DND-41 (cell line): Measurements from ENCODE around the gene UNK.
"Not testable (repeated sequence)": the region's sequence is repeated elsewhere in the genome, so short reads cannot be mapped to it uniquely, and the experiment has no call there.

Experiments used
- ATAC-seq: fragments of 200-7000 bp; cut with Tn5 transposase; 3 replicates; pipeline ENCODE4 v1.9.1; 2021; ENCODE audit warnings: low read depth; ENCODE audit not compliant: insufficient read depth
- DNase-seq: peaks from one replicate; pipeline ENCODE4 v3.0.0-alpha.2; 2020
- H2AFZ ChIP-seq: 2 replicates; pipeline ENCODE4 v1.6.0; 2012; ENCODE audit warnings: low read depth, low read length
- H3K27ac ChIP-seq: 2 replicates; pipeline ENCODE4 v1.5.1; 2012; ENCODE audit warnings: low read length, inconsistent platforms
- H3K27me3 ChIP-seq: fragments of 200-600 bp; sonication (generic); 2 replicates; pipeline ENCODE4 v1.6.0; 2012; ENCODE audit warnings: low read length, mild to moderate bottlenecking, inconsistent platforms; ENCODE audit not compliant: insufficient read depth, poor library complexity
- H3K36me3 ChIP-seq: 2 replicates; pipeline ENCODE4 v1.5.1; 2012; ENCODE audit warnings: low read length, inconsistent platforms; ENCODE audit not compliant: insufficient read depth
- H3K4me1 ChIP-seq: 2 replicates; pipeline ENCODE4 v1.5.1; 2012; ENCODE audit warnings: mild to moderate bottlenecking, low read length; ENCODE audit not compliant: insufficient read depth
- H3K4me2 ChIP-seq: 2 replicates; pipeline ENCODE4 v1.6.0; 2012; ENCODE audit warnings: mild to moderate bottlenecking, moderate library complexity, low read length, inconsistent platforms; ENCODE audit not compliant: insufficient read depth
- H3K4me3 ChIP-seq, 2 experiments: fragments of 200-600 bp in 1 of 2; shearing (Covaris generic) in 1 of 2; 2 replicates each; pipeline ENCODE4 v1.5.1; 2012 to 2016; ENCODE audit warnings: inconsistent platforms in 2 of 2, low read length in 2 of 2, mild to moderate bottlenecking in 2 of 2, low read depth in 1 of 2, moderate library complexity in 1 of 2
- H3K79me2 ChIP-seq: 2 replicates; pipeline ENCODE4 v1.6.0; 2012; ENCODE audit warnings: low read length, inconsistent platforms; ENCODE audit not compliant: insufficient read depth
- H3K9ac ChIP-seq: 2 replicates; pipeline ENCODE4 v1.6.0; 2012; ENCODE audit warnings: low read depth, mild to moderate bottlenecking, inconsistent platforms, low read length, moderate library complexity
- H3K9me3 ChIP-seq: 2 replicates; pipeline ENCODE4 v1.5.1; 2012; ENCODE audit warnings: low read length, moderate library complexity, mild to moderate bottlenecking, inconsistent platforms; ENCODE audit not compliant: insufficient read depth, severe bottlenecking
- H4K20me1 ChIP-seq: 2 replicates; pipeline ENCODE4 v1.6.0; 2012; ENCODE audit warnings: low read length; ENCODE audit not compliant: insufficient read depth
- EZH2 ChIP-seq: IDR thresholded peaks from 3 replicates; pipeline ENCODE4 v1.6.1; 2012; ENCODE audit warnings: borderline replicate concordance, low read depth, mild to moderate bottlenecking, moderate library complexity, low read length, inconsistent platforms; ENCODE audit not compliant: severe bottlenecking
- TF ChIP-seq, protein P1 (sequence below): IDR thresholded peaks from 2 replicates; pipeline ENCODE4 v1.5.1; 2012; ENCODE audit warnings: borderline replicate concordance, low read length, moderate library complexity, mild to moderate bottlenecking; ENCODE audit not compliant: poor library complexity, severe bottlenecking; ENCODE audit errors: extremely low read depth

The UNK gene

DNA sequence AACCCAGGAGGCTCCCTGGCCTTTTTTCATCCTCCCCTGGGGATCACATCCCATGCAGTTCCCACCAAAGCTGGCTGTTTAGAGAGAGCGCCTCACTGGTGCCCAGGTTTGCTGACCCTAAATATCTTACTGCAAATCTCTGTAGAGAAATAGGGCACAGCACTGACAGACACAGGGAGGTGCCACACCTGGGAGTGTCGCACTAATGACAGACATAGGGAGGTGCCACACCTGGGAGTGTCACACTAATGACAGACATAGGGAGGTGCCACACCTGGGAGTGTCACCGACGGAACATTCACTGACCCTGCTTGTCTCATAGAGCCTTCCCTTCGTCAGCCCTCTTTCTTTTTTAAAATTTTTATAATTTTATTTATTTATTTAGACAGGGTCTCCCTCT, 25.6 kb downstream of the UNK start:
- Histone ChIP-seq H3K27me3 (no peaks in the 10 kb centered on the region), H3K36me3 (peaks cover 74% of the 10 kb centered on the region), H3K79me2 (peaks cover 37% of the 10 kb centered on the region), H3K4me2 (no peak overlapping the region), H3K9ac (no peak overlapping the region), H3K27ac (no peak overlapping the region), H4K20me1 (peaks cover 32% of the 10 kb centered on the region), H2AFZ (no peak overlapping the region), H3K4me3 (no peak overlapping the region), H3K4me1 (no peaks in the 10 kb centered on the region), H3K9me3 (no peaks in the 10 kb centered on the region)
- TF ChIP-seq, protein P1, sequence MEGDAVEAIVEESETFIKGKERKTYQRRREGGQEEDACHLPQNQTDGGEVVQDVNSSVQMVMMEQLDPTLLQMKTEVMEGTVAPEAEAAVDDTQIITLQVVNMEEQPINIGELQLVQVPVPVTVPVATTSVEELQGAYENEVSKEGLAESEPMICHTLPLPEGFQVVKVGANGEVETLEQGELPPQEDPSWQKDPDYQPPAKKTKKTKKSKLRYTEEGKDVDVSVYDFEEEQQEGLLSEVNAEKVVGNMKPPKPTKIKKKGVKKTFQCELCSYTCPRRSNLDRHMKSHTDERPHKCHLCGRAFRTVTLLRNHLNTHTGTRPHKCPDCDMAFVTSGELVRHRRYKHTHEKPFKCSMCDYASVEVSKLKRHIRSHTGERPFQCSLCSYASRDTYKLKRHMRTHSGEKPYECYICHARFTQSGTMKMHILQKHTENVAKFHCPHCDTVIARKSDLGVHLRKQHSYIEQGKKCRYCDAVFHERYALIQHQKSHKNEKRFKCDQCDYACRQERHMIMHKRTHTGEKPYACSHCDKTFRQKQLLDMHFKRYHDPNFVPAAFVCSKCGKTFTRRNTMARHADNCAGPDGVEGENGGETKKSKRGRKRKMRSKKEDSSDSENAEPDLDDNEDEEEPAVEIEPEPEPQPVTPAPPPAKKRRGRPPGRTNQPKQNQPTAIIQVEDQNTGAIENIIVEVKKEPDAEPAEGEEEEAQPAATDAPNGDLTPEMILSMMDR: no peak
- no peak for TF ChIP-seq EZH2
- no peak; the same call in 2 of the 3 replicates for ATAC-seq
- no peak for DNase-seq

DNA sequence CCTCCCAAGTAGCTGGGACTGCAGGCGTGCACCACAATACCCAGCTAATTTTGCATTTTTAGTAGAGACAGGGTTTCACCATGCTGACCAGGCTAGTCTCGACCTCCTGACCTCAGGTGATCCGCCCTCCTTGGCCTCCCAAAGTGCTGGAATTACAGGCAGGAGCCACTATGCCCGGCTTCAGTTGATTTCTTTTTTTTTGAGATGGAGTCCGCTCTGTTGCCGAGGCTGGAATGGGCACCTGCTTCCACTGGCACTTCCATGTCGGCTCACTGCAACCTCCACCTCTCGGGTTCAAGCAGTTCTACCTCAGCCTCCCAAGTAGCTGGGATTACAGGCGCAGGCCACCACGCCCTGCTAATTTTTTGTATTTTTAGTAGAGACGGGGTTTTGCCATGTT, 26.1 kb downstream of the UNK start:
- H3K9me3 ChIP-seq, H3K27me3 ChIP-seq, H3K4me2 ChIP-seq, DNase-seq, H3K4me1 ChIP-seq, H3K27ac ChIP-seq, H3K9ac ChIP-seq, H2AFZ ChIP-seq, ATAC-seq, H3K4me3 ChIP-seq: not testable (repeated sequence)
- Histone ChIP-seq H3K36me3 (peaks cover 77% of the 10 kb centered on the region), H4K20me1 (peaks cover 32% of the 10 kb centered on the region), H3K79me2 (peaks cover 32% of the 10 kb centered on the region)

DNA sequence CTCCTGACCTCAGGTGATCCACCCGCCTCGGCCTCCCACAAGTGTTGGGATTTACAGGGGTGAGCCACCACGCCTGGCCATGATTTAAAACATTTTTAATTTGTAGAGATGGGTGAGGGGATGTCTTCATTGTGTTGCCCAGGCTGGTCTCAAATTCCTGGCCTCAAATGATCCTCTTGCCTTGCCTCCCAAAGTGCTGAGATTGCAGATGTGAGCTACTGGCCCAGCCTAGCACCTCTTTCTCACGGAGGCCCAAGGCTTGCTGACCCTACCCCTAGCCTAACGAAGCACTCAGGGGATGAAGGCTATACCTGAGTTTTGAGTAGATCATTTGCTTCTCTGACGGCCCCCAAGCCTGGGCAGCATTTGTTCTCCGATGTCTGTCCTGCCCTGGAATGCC, 26.6 kb downstream of the UNK start:
- DNase-seq (no peak), ATAC-seq (no peak)
- H3K27ac ChIP-seq: no peak overlapping the region
- no peak overlapping the region for H3K9ac ChIP-seq
- H3K36me3 ChIP-seq: peaks cover 81% of the 10 kb centered on the region
- H3K79me2 ChIP-seq: peaks cover 28% of the 10 kb centered on the region
- TF ChIP-seq, protein P1: no peak
- peaks cover 32% of the 10 kb centered on the region for H4K20me1 ChIP-seq
- H2AFZ ChIP-seq: no peak overlapping the region
- no peak overlapping the region for H3K4me2 ChIP-seq
- H3K9me3 ChIP-seq: no peaks in the 10 kb centered on the region
- H3K4me3 ChIP-seq: no peak overlapping the region
- H3K4me1 ChIP-seq: no peaks in the 10 kb centered on the region
- no peaks in the 10 kb centered on the region for H3K27me3 ChIP-seq

DNA sequence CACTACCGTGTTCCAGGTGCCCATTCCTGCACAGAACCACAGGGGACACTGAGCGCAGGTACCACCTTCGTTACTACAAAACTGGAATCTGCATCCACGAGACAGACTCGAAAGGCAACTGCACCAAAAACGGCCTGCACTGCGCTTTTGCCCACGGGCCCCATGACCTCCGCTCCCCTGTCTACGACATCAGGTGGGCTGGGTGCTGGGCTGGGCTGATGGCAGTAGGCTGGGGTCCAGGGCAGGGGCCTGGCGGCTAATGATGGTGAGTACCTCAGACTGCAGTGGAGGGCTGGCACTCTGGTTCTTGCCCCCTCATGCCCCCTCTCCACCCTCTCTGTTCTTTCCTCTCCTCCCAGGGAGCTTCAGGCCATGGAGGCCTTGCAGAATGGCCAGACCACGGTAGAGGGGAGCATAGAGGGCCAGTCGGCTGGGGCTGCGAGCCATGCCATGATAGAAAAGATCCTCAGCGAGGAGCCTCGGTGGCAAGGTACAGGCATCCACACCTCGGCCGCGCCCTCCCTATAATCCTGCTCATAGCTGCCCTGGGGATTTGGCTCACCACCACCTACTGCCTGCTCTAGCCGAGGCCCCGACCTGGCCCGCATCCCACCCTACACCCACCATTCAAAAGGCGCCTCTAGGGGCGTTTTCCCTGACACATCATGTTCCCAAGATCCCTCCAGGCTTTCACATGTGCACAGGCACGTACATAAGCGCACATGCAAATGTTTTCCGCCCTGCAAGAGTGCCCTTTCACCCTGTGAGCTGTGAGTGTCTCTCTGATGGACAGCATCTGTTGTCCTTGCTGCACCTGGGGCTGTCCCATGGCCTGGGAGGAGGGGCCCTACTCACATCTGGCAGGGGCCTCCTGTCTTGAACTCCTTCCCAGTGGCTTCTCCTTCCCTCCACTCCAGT, 27.7 kb downstream of the UNK start:
- peaks cover 22% of the 10 kb centered on the region for H3K79me2 ChIP-seq
- H3K36me3 ChIP-seq: peaks cover 93% of the 10 kb centered on the region

More for the DNA sequence above, 27.7 kb downstream of the UNK start:
- ATAC-seq (no peak), DNase-seq (no peak)
- TF ChIP-seq EZH2: no peak
- TF ChIP-seq, protein P1: no peak
- Histone ChIP-seq H3K4me2 (no peak overlapping the region), H3K9ac (no peak overlapping the region), H4K20me1 (peaks cover 28% of the 10 kb centered on the region), H3K9me3 (no peaks in the 10 kb centered on the region), H3K27me3 (no peaks in the 10 kb centered on the region), H3K4me3 (no peak overlapping the region), H3K27ac (no peak overlapping the region), H2AFZ (no peak overlapping the region), H3K4me1 (no peaks in the 10 kb centered on the region)
